ENCODE data around the gene QARS1. TPM values are rescaled to one million over a fixed set of nuclear protein-coding genes. Genes with fewer than 3 reads are reported as not detected.

QARS1 gene
- polyA plus RNA-seq = 291 TPM
- long read RNA-seq, donor 1, transcript QARS-218 (2 exons, 600 nt) = minor isoform, 6 of 35 reads
- long read RNA-seq, donor 1, transcript QARS-201 (24 exons, 2,827 nt) = major isoform, 16 of 35 reads
- long read RNA-seq, donor 1, partial matches to known transcripts = 7 of 35 reads
- long read RNA-seq, donor 1, other reads (novel, unspliced or antisense) = 0 of 35 reads
- long read RNA-seq, donor 2, transcript QARS-218 (2 exons, 600 nt) = minor isoform, 7 of 120 reads
- long read RNA-seq, donor 2, transcript QARS-223 (4 exons, 679 nt) = minor isoform, 10 of 120 reads
- long read RNA-seq, donor 2, transcript QARS-201 (24 exons, 2,827 nt) = major isoform, 37 of 120 reads
- long read RNA-seq, donor 2, partial matches to known transcripts = 58 of 120 reads
- long read RNA-seq, donor 2, other reads (novel, unspliced or antisense) = 5 of 120 reads
- long read RNA-seq, donor 3 = 0 reads
- long read RNA-seq, donor 4, transcript QARS-201 (24 exons, 2,827 nt) = major isoform, 7 of 8 reads
- long read RNA-seq, donor 4, partial matches to known transcripts = 0 of 8 reads
- long read RNA-seq, donor 4, other reads (novel, unspliced or antisense) = 0 of 8 reads
- long read RNA-seq, donor 5, transcript QARS-201 (24 exons, 2,827 nt) = major isoform, 24 of 59 reads
- long read RNA-seq, donor 5, partial matches to known transcripts = 19 of 59 reads
- long read RNA-seq, donor 5, other reads (novel, unspliced or antisense) = 0 of 59 reads
- long read RNA-seq, donor 6, transcript QARS-201 (24 exons, 2,827 nt) = major isoform, 37 of 92 reads
- long read RNA-seq, donor 6, transcript QARS-223 (4 exons, 679 nt) = minor isoform, 16 of 92 reads
- long read RNA-seq, donor 6, partial matches to known transcripts = 35 of 92 reads
- long read RNA-seq, donor 6, other reads (novel, unspliced or antisense) = 0 of 92 reads
- long read RNA-seq, donor 7, transcript QARS-223 (4 exons, 679 nt) = minor isoform, 5 of 24 reads
- long read RNA-seq, donor 7, transcript QARS-201 (24 exons, 2,827 nt) = major isoform, 10 of 24 reads
- long read RNA-seq, donor 7, partial matches to known transcripts = 5 of 24 reads
- long read RNA-seq, donor 7, other reads (novel, unspliced or antisense) = 0 of 24 reads
- long read RNA-seq, donor 8, transcript QARS-201 (24 exons, 2,827 nt) = major isoform, 20 of 60 reads
- long read RNA-seq, donor 8, transcript QARS-223 (4 exons, 679 nt) = minor isoform, 5 of 60 reads
- long read RNA-seq, donor 8, partial matches to known transcripts = 29 of 60 reads
- long read RNA-seq, donor 8, other reads (novel, unspliced or antisense) = 0 of 60 reads
- long read RNA-seq, donor 9, transcript QARS-201 (24 exons, 2,827 nt) = major isoform, 24 of 56 reads
- long read RNA-seq, donor 9, transcript QARS-232 (5 exons, 553 nt) = minor isoform, 5 of 56 reads
- long read RNA-seq, donor 9, partial matches to known transcripts = 17 of 56 reads
- long read RNA-seq, donor 9, other reads (novel, unspliced or antisense) = 0 of 56 reads
- long read RNA-seq, donor 10, transcript QARS-223 (4 exons, 679 nt) = minor isoform, 6 of 85 reads
- long read RNA-seq, donor 10, transcript QARS-218 (2 exons, 600 nt) = minor isoform, 7 of 85 reads
- long read RNA-seq, donor 10, transcript QARS-201 (24 exons, 2,827 nt) = major isoform, 32 of 85 reads
- long read RNA-seq, donor 10, partial matches to known transcripts = 31 of 85 reads
- long read RNA-seq, donor 10, other reads (novel, unspliced or antisense) = 0 of 85 reads
- long read RNA-seq, donor 11, transcript QARS-201 (24 exons, 2,827 nt) = major isoform, 21 of 30 reads
- long read RNA-seq, donor 11, partial matches to known transcripts = 0 of 30 reads
- long read RNA-seq, donor 11, other reads (novel, unspliced or antisense) = 0 of 30 reads

- H3K27me3 ChIP-seq (ENCODE audit: control insufficient read depth, insufficient read depth, low read length) = no peaks in the 10 kb centered on the region
- no CpG with 5 or more reads among the region's 50 CpGs for WGBS (ENCODE audit: insufficient coverage, low lambda C conversion rate)
- H3K4me1 ChIP-seq (ENCODE audit: control insufficient read depth, insufficient read depth, low read length) = peaks cover 6% of the 10 kb centered on the region
- peak within 1 kb of the TSS; percentile 78 for H3K4me3 ChIP-seq (ENCODE audit: low read length)
- H3K9me3 ChIP-seq (ENCODE audit: control insufficient read depth, low read depth, low read length) = no peaks in the 10 kb centered on the region
- peaks cover 56% of the 10 kb centered on the region for H3K36me3 ChIP-seq (ENCODE audit: control insufficient read depth, insufficient read depth, low read length)
- peak; percentile 84 to 93 for DNase-seq
- H3K27ac ChIP-seq (ENCODE audit: low read length) = peak within 1 kb of the TSS; percentile 50
These were observed at the start of gene QARS1 for GRCh38 chr3:49104427-49105291. Gene QARS1, minus strand, starts transcription at chr3:49104757. Its CDS starts 24 bp downstream, at chr3:49104733.

- DNase-seq = no peak
- no peak overlapping the region for H3K4me3 ChIP-seq (ENCODE audit: low read length)
- H3K9me3 ChIP-seq (ENCODE audit: control insufficient read depth, low read depth, low read length) = no peaks in the 10 kb centered on the region
- no peaks in the 10 kb centered on the region for H3K36me3 ChIP-seq (ENCODE audit: control insufficient read depth, insufficient read depth, low read length)
- H3K27me3 ChIP-seq (ENCODE audit: control insufficient read depth, insufficient read depth, low read length) = no peaks in the 10 kb centered on the region
- WGBS (ENCODE audit: insufficient coverage, low lambda C conversion rate) = no CpG with 5 or more reads among the region's 3 CpGs
- no peak overlapping the region for H3K27ac ChIP-seq (ENCODE audit: low read length)
- peaks cover 6% of the 10 kb centered on the region for H3K4me1 ChIP-seq (ENCODE audit: control insufficient read depth, insufficient read depth, low read length)
These were observed 48.9 kb upstream of the QARS1 start for GRCh38 chr3:49153349-49153912.

GRCh38 chr3:49151610-49152009 lies 47.1 kb upstream of the QARS1 start:
- no CpG with 5 or more reads among the region's 2 CpGs for WGBS (ENCODE audit: insufficient coverage, low lambda C conversion rate)

GRCh38 chr3:49148159-49148558 lies 43.6 kb upstream of the QARS1 start:
- H3K4me1 ChIP-seq (ENCODE audit: control insufficient read depth, insufficient read depth, low read length) = no peaks in the 10 kb centered on the region
- WGBS (ENCODE audit: insufficient coverage, low lambda C conversion rate) = 96% methylated on average over 2 of the region's 5 CpGs
- H3K9me3 ChIP-seq (ENCODE audit: control insufficient read depth, low read depth, low read length) = no peaks in the 10 kb centered on the region
- H3K36me3 ChIP-seq (ENCODE audit: control insufficient read depth, insufficient read depth, low read length) = no peaks in the 10 kb centered on the region
- H3K27ac ChIP-seq (ENCODE audit: low read length) = no peak overlapping the region
- no peak overlapping the region for H3K4me3 ChIP-seq (ENCODE audit: low read length)
- no peak for DNase-seq
- no peaks in the 10 kb centered on the region for H3K27me3 ChIP-seq (ENCODE audit: control insufficient read depth, insufficient read depth, low read length)

More at GRCh38 chr3:49151610-49152009, 47.1 kb upstream of the QARS1 start:
- Histone ChIP-seq H3K36me3 (ENCODE audit: control insufficient read depth, insufficient read depth, low read length) (no peaks in the 10 kb centered on the region), H3K4me1 (ENCODE audit: control insufficient read depth, insufficient read depth, low read length) (no peaks in the 10 kb centered on the region), H3K27me3 (ENCODE audit: control insufficient read depth, insufficient read depth, low read length) (no peaks in the 10 kb centered on the region), H3K9me3 (ENCODE audit: control insufficient read depth, low read depth, low read length) (no peaks in the 10 kb centered on the region), H3K27ac (ENCODE audit: low read length) (no peak overlapping the region), H3K4me3 (ENCODE audit: low read length) (no peak overlapping the region)
- DNase-seq = no peak

- no peaks in the 10 kb centered on the region for H3K36me3 ChIP-seq (ENCODE audit: control insufficient read depth, insufficient read depth, low read length)
- H3K27ac ChIP-seq (ENCODE audit: low read length) = no peak overlapping the region
- peaks cover 7% of the 10 kb centered on the region for H3K4me1 ChIP-seq (ENCODE audit: control insufficient read depth, insufficient read depth, low read length)
- H3K4me3 ChIP-seq (ENCODE audit: low read length) = no peak overlapping the region
- no CpG with 5 or more reads among the region's 3 CpGs for whole genome bisulfite sequencing (ENCODE audit: insufficient coverage, low lambda C conversion rate)
- H3K27me3 ChIP-seq (ENCODE audit: control insufficient read depth, insufficient read depth, low read length) = no peaks in the 10 kb centered on the region
- no peak for DNase-seq
- peaks cover 3% of the 10 kb centered on the region for H3K9me3 ChIP-seq (ENCODE audit: control insufficient read depth, low read depth, low read length)
These were observed 35.5 kb upstream of the QARS1 start for GRCh38 chr3:49140080-49140479.

- Histone ChIP-seq H3K9me3 (ENCODE audit: control insufficient read depth, low read depth, low read length) (no peaks in the 10 kb centered on the region), H3K36me3 (ENCODE audit: control insufficient read depth, insufficient read depth, low read length) (peaks cover 6% of the 10 kb centered on the region), H3K4me3 (ENCODE audit: low read length) (no peak overlapping the region), H3K27me3 (ENCODE audit: control insufficient read depth, insufficient read depth, low read length) (no peaks in the 10 kb centered on the region), H3K4me1 (ENCODE audit: control insufficient read depth, insufficient read depth, low read length) (peaks cover 18% of the 10 kb centered on the region), H3K27ac (ENCODE audit: low read length) (no peak overlapping the region)
- WGBS (ENCODE audit: insufficient coverage, low lambda C conversion rate) = 40% methylated on average over 1 of the region's 4 CpGs
- DNase-seq = no peak
These were observed 30.9 kb upstream of the QARS1 start for GRCh38 chr3:49135499-49135898.

GRCh38 chr3:49134471-49135265 lies 30.1 kb upstream of the QARS1 start:
- H3K4me1 ChIP-seq (ENCODE audit: control insufficient read depth, insufficient read depth, low read length) = peaks cover 18% of the 10 kb centered on the region
- H3K36me3 ChIP-seq (ENCODE audit: control insufficient read depth, insufficient read depth, low read length) = peaks cover 12% of the 10 kb centered on the region
- DNase-seq = no peak
- H3K27ac ChIP-seq (ENCODE audit: low read length) = no peak overlapping the region
- no CpG with 5 or more reads among the region's 3 CpGs for WGBS (ENCODE audit: insufficient coverage, low lambda C conversion rate)
- H3K4me3 ChIP-seq (ENCODE audit: low read length) = no peak overlapping the region
- H3K27me3 ChIP-seq (ENCODE audit: control insufficient read depth, insufficient read depth, low read length) = no peaks in the 10 kb centered on the region
- H3K9me3 ChIP-seq (ENCODE audit: control insufficient read depth, low read depth, low read length) = no peaks in the 10 kb centered on the region

GRCh38 chr3:49133226-49133951 lies 28.8 kb upstream of the QARS1 start:
- no CpG with 5 or more reads among the region's 30 CpGs for WGBS (ENCODE audit: insufficient coverage, low lambda C conversion rate)
- Histone ChIP-seq H3K4me3 (ENCODE audit: low read length) (peak overlapping the region; percentile 86), H3K36me3 (ENCODE audit: control insufficient read depth, insufficient read depth, low read length) (peaks cover 23% of the 10 kb centered on the region), H3K9me3 (ENCODE audit: control insufficient read depth, low read depth, low read length) (no peaks in the 10 kb centered on the region), H3K27ac (ENCODE audit: low read length) (peak overlapping the region; percentile 80), H3K27me3 (ENCODE audit: control insufficient read depth, insufficient read depth, low read length) (no peaks in the 10 kb centered on the region), H3K4me1 (ENCODE audit: control insufficient read depth, insufficient read depth, low read length) (peaks cover 18% of the 10 kb centered on the region)
- peak; percentile 79 to 93 for DNase-seq

Measured in large intestine (tissue), 12 donors.